ENCODE results near the gene SDHB.

DNA sequence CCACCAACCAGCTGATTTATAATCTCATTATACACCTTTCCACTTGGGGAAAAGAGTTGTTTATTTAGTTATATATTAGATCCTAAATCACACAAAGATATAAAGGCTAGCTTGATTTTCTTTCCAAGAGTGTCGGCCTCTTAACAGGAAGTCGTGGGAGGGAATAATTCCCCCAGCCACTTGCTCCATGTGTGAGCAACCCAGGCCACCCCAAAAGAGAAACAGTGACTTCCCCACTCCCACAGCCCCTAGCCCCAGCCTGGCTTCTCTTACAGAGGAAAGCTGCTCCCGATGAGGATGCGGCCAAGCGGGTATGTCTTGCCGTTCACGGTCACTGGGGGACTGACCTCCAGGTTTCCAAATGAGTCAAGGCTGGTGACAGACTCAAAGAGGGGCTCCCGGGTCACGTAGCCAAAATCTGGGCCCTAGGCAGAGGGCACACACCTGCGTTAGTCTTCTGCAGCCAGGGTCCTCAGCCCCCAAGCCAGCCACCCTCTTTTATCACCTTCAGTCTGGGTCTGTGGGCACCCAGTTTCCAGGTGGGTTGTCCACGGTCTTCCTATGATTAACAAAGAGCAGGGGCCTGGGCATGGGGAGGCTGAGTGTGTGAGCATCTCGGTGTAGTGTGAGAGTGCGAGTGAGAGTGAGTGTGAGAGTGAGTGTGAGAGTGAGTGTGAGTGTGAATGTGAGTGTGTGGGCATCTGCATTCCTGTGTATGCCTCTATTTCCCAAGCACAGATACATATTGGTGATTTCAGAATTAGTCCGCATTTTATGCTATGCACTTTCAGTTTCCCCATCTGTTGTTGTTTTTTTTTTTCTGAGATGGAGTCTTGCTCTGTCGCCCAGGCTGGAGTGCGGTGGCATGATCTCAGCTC, 25.4 kb upstream of the SDHB start:
- TF ChIP-seq, protein P1, sequence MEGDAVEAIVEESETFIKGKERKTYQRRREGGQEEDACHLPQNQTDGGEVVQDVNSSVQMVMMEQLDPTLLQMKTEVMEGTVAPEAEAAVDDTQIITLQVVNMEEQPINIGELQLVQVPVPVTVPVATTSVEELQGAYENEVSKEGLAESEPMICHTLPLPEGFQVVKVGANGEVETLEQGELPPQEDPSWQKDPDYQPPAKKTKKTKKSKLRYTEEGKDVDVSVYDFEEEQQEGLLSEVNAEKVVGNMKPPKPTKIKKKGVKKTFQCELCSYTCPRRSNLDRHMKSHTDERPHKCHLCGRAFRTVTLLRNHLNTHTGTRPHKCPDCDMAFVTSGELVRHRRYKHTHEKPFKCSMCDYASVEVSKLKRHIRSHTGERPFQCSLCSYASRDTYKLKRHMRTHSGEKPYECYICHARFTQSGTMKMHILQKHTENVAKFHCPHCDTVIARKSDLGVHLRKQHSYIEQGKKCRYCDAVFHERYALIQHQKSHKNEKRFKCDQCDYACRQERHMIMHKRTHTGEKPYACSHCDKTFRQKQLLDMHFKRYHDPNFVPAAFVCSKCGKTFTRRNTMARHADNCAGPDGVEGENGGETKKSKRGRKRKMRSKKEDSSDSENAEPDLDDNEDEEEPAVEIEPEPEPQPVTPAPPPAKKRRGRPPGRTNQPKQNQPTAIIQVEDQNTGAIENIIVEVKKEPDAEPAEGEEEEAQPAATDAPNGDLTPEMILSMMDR (IDR thresholded peaks at IDR 0.05) = no peak
- TF ChIP-seq POLR2A (IDR thresholded peaks at IDR 0.05) = no peak

Data from right lobe of liver (tissue), 4 donors.